Body of pancreas (tissue), 4 donors: ENCODE data around the gene FAM186B. TPM values are rescaled to one million over a fixed set of nuclear protein-coding genes. Genes with fewer than 3 reads are reported as not detected.

Experiments
- ATAC-seq: fragments of 150-250 bp; one replicate; pipeline ENCODE4 v1.9.1; 2016
- DNase-seq, 4 donors: peaks; one replicate each; pipeline ENCODE4 v3.0.0-alpha.2; 2019
- H3K27ac ChIP-seq, 4 donors: fragments of 200-600 bp; sonication (generic); 1 replicate in 3 of 4; 2 replicates in 1 of 4; pipeline versions ENCODE4 v1.5.1 to v1.6.1; 2016 to 2019; ENCODE audit warnings: mild to moderate bottlenecking in 1 of 4, mixed read lengths in 1 of 4, moderate library complexity in 1 of 4
- H3K27me3 ChIP-seq, 2 donors: fragments of 200-600 bp; sonication (generic); one replicate each; pipeline ENCODE4 v1.6.0; 2016; ENCODE audit warnings: mild to moderate bottlenecking in 1 of 2
- H3K36me3 ChIP-seq, 2 donors: fragments of 200-600 bp; sonication (generic); replicated peaks in 1 of 2; 2 replicates each; pipeline ENCODE4 v1.5.1; 2016; ENCODE audit warnings: low read depth in 2 of 2; ENCODE audit not compliant: insufficient read depth in 1 of 2
- H3K4me1 ChIP-seq: fragments of 200-600 bp; sonication (generic); one replicate; pipeline ENCODE4 v1.6.0; 2016
- H3K4me3 ChIP-seq, 2 donors: fragments of 200-600 bp; sonication (generic); 1 replicate in 1 of 2; 2 replicates in 1 of 2; pipeline ENCODE4 v1.5.1; 2016 to 2019
- H3K9me3 ChIP-seq, 3 donors: fragments of 200-600 bp; sonication (generic); 1 replicate in 2 of 3; 2 replicates in 1 of 3; pipeline ENCODE4 v1.5.1; 2016
- POLR2A ChIP-seq, 3 donors: fragments of 450-650 bp; IDR thresholded peaks; one replicate each; pipeline ENCODE4 v1.6.1; 2016; ENCODE audit warnings: antibody characterized with exemption in 3 of 3, mild to moderate bottlenecking in 2 of 3
- WGBS, 2 donors: methylation state at CpG; one replicate each; pipeline ENCODE4 v1.1.5; 2017; 5-methylcytosine and 5-hydroxymethylcytosine counted together
- intact Hi-C: fragments of 100-400 bp; cut with DNase I; formaldehyde crosslinking; loops from one replicate; pipeline ENCODE4 v1.15.1; 2023
- total RNA-seq, 2 donors: library from RNA; depleted of rRNA; stranded (reverse); fragments of >200 nt; gene quantifications; one replicate each; pipeline ENCODE4 v1.1.0, GENCODE V29; 2016
- TF ChIP-seq, protein P1 (sequence below), 7 experiments: fragments of 450-650 bp in 4 of 7; fragments of 200-600 bp in 3 of 7; sonication (generic) in 3 of 7; IDR thresholded peaks; one replicate each; pipeline ENCODE4 v1.5.1; 2016 to 2019; ENCODE audit warnings: antibody characterized with exemption in 7 of 7

FAM186B gene
- total RNA-seq, 2 donors from 2014 or later = 0.78 TPM; not detected in 1

DNA sequence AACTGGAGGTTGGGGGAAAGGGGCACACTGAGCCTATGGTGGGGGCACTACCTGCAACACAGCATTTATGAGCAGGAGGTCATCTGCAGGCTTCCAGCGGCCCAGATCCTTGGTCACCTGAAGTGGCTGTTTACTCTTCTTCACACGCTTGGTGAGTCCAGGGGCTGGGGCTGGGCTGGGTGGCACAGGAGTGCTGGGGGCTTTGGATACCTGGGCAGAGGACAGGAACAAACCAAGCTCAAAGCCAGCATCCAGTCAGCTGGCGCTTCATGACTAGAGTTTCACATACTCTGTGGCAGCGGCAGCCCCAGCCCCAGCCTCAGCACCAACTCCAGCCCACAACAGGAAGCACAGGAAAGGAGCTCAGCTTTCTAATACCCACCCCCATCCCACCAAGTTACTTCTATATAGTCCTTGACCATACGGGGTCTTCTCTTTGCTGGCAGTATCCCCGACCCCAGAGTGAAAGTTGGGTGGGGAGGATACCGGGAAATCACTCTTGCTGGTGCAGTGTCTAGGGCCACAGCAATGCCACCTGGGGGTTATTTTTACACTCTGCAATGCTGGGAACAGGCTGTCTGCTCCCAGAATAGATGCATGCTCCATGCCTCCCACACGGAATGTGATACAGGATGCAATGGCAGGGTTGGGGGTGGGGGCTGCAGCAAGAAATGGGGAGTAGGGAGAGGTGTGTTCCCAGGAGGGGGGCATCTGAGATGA is 40.6 kb downstream of the FAM186B start:
- TF ChIP-seq, protein P1, sequence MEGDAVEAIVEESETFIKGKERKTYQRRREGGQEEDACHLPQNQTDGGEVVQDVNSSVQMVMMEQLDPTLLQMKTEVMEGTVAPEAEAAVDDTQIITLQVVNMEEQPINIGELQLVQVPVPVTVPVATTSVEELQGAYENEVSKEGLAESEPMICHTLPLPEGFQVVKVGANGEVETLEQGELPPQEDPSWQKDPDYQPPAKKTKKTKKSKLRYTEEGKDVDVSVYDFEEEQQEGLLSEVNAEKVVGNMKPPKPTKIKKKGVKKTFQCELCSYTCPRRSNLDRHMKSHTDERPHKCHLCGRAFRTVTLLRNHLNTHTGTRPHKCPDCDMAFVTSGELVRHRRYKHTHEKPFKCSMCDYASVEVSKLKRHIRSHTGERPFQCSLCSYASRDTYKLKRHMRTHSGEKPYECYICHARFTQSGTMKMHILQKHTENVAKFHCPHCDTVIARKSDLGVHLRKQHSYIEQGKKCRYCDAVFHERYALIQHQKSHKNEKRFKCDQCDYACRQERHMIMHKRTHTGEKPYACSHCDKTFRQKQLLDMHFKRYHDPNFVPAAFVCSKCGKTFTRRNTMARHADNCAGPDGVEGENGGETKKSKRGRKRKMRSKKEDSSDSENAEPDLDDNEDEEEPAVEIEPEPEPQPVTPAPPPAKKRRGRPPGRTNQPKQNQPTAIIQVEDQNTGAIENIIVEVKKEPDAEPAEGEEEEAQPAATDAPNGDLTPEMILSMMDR (IDR thresholded peaks at IDR 0.05) = no peak
- TF ChIP-seq POLR2A (IDR thresholded peaks at IDR 0.05) = no peak
- Histone ChIP-seq H3K9me3 (no peaks in the 10 kb centered on the region), H3K27ac (no peak overlapping the region), H3K4me3 (no peak overlapping the region), H3K4me1 (peaks cover 25% of the 10 kb centered on the region), H3K27me3 (no peaks in the 10 kb centered on the region), H3K36me3 (peaks cover 8 to 23% of the 10 kb centered on the region in 2 donors)
- ATAC-seq = no peak
- 80 to 84% methylated on average over 7 of the region's 8 CpGs for WGBS, 2 donors
- no peak for DNase-seq
- intact Hi-C loops = no loop called here

- ATAC-seq = no peak
- H3K4me3 ChIP-seq = no peak overlapping the region
- no peak for TF ChIP-seq POLR2A (IDR thresholded peaks at IDR 0.05)
- TF ChIP-seq, protein P1 (IDR thresholded peaks at IDR 0.05) = no peak
- intact Hi-C loops = no loop called here
- WGBS, 2 donors = 80 to 94% methylated on average over 14 of the region's 14 CpGs
- H3K27me3 ChIP-seq = no peaks in the 10 kb centered on the region
- no peak overlapping the region for H3K27ac ChIP-seq
- peaks cover 11 to 29% of the 10 kb centered on the region in 2 donors for H3K36me3 ChIP-seq
- no peak for DNase-seq
- H3K9me3 ChIP-seq = no peaks in the 10 kb centered on the region
- peaks cover 23% of the 10 kb centered on the region for H3K4me1 ChIP-seq
Observed at GRCh38 chr12:49563951-49564685, 41.3 kb downstream of the FAM186B start.

DNA sequence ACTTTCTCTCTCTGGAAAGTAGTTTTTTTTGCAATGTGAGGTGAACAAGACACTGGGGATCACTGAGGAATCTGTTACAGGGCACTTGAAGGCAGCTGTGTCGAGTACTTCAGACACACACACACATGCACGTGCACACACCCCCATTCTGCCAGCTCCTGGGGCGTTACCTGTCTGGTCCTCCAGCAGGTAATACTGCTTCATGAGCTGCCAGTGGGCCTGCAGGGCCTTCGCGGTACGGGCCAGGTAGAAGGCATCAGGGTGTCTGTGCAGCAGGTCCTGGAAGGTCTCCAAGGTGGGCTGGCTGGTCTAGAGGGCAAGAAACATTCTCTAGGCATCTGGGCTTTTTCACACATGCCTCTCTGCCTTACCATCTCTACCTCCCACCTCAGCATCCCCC is 42.6 kb downstream of the FAM186B start:
- intact Hi-C loops = no loop called here
- TF ChIP-seq, protein P1 (IDR thresholded peaks at IDR 0.05) = no peak
- Histone ChIP-seq H3K36me3 (peaks cover 21 to 38% of the 10 kb centered on the region in 2 donors), H3K4me3 (no peak overlapping the region), H3K9me3 (no peaks in the 10 kb centered on the region), H3K27ac (no peak overlapping the region), H3K27me3 (no peaks in the 10 kb centered on the region), H3K4me1 (peaks cover 17% of the 10 kb centered on the region)
- DNase-seq (no peak), ATAC-seq (no peak)
- 80 to 87% methylated on average over 4 to 6 of the region's 6 CpGs for WGBS, 2 donors

DNA sequence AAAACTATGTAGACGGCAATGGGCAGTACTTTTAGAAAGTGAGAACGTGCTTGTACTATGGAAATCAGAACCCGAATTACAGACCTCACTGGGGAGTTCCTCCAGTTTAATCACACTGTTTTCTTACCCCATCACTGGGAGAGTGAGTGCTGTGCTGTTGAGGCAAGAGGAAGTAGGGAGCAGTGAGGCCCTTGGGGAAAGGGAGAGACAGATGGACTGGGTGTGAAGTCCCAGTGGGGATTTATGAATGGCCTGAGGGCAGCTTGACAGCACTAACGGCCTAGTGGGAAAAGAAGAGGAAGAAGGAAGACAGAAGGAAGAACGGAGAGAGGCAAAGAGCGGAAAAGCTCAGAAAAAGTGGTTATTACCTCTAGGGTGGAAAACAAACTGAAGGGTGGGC is 43.2 kb downstream of the FAM186B start:
- intact Hi-C loops = no loop called here
- Histone ChIP-seq H3K27me3 (no peaks in the 10 kb centered on the region), H3K36me3 (peaks cover 27 to 38% of the 10 kb centered on the region in 2 donors), H3K4me1 (peaks cover 17% of the 10 kb centered on the region), H3K4me3 (no peak overlapping the region), H3K9me3 (no peaks in the 10 kb centered on the region), H3K27ac (no peak overlapping the region)
- ATAC-seq = no peak
- TF ChIP-seq, protein P1 (IDR thresholded peaks at IDR 0.05) = no peak
- no peak for TF ChIP-seq POLR2A (IDR thresholded peaks at IDR 0.05)
- whole genome bisulfite sequencing, 2 donors = 83 to 84% methylated on average over 6 of the region's 6 CpGs
- no peak for DNase-seq
